ENCODE measurements around the gene DYNLRB2.

DYNLRB2 gene

GRCh38 chr16:80511824-80512592, 28.8 kb upstream of the DYNLRB2 start:
- no peak for TF ChIP-seq CTCF (IDR thresholded peaks at IDR 0.05; ENCODE audit: insufficient read depth, low read depth, low read length, missing control alignments)
- no peak overlapping the region for H3K4me3 ChIP-seq (ENCODE audit: low read depth, low read length)
- no peak for DNase-seq (ENCODE audit: low read depth)

GRCh38 chr16:80512593-80512853, 28.3 kb upstream of the DYNLRB2 start:
- DNase-seq (ENCODE audit: low read depth) = no peak
- no peak for TF ChIP-seq CTCF (IDR thresholded peaks at IDR 0.05; ENCODE audit: insufficient read depth, low read depth, low read length, missing control alignments)

GRCh38 chr16:80515374-80515773, 25.4 kb upstream of the DYNLRB2 start:
- no peak for DNase-seq (ENCODE audit: low read depth)
- H3K4me3 ChIP-seq (ENCODE audit: low read depth, low read length) = no peak overlapping the region
- TF ChIP-seq CTCF (IDR thresholded peaks at IDR 0.05; ENCODE audit: insufficient read depth, low read depth, low read length, missing control alignments) = no peak

More at GRCh38 chr16:80512593-80512853, 28.3 kb upstream of the DYNLRB2 start:
- no peak overlapping the region for H3K4me3 ChIP-seq (ENCODE audit: low read depth, low read length)

GRCh38 chr16:80517846-80518245, 22.9 kb upstream of the DYNLRB2 start:
- no peak for DNase-seq (ENCODE audit: low read depth)
- no peak overlapping the region for H3K4me3 ChIP-seq (ENCODE audit: low read depth, low read length)
- no peak for TF ChIP-seq CTCF (IDR thresholded peaks at IDR 0.05; ENCODE audit: insufficient read depth, low read depth, low read length, missing control alignments)

- no peak for TF ChIP-seq CTCF (IDR thresholded peaks at IDR 0.05; ENCODE audit: insufficient read depth, low read depth, low read length, missing control alignments)
- H3K4me3 ChIP-seq (ENCODE audit: low read depth, low read length) = no peak overlapping the region
- peak; percentile 71 for DNase-seq (ENCODE audit: low read depth)
These were observed 22.4 kb upstream of the DYNLRB2 start for GRCh38 chr16:80518436-80518835.

GRCh38 chr16:80519189-80519588, 21.6 kb upstream of the DYNLRB2 start:
- no peak overlapping the region for H3K4me3 ChIP-seq (ENCODE audit: low read depth, low read length)
- DNase-seq (ENCODE audit: low read depth) = no peak
- TF ChIP-seq CTCF (IDR thresholded peaks at IDR 0.05; ENCODE audit: insufficient read depth, low read depth, low read length, missing control alignments) = no peak

GRCh38 chr16:80525420-80525819, 15.4 kb upstream of the DYNLRB2 start:
- DNase-seq (ENCODE audit: low read depth) = no peak
- no peak overlapping the region for H3K4me3 ChIP-seq (ENCODE audit: low read depth, low read length)
- no peak for TF ChIP-seq CTCF (IDR thresholded peaks at IDR 0.05; ENCODE audit: insufficient read depth, low read depth, low read length, missing control alignments)

Data from GM12865 (cell line).